NOMO-1 treated with DMSO at 0.1 percent for 48 hours (cell line): Measurements from ENCODE around the gene ADGRE3.

ENCODE experiments used
- DNase-seq: peaks from one replicate; lab custom pipeline; 2025; ENCODE audit not compliant: unreplicated experiment; lab: John Stamatoyannopoulos, UW

ADGRE3 gene, protein sequence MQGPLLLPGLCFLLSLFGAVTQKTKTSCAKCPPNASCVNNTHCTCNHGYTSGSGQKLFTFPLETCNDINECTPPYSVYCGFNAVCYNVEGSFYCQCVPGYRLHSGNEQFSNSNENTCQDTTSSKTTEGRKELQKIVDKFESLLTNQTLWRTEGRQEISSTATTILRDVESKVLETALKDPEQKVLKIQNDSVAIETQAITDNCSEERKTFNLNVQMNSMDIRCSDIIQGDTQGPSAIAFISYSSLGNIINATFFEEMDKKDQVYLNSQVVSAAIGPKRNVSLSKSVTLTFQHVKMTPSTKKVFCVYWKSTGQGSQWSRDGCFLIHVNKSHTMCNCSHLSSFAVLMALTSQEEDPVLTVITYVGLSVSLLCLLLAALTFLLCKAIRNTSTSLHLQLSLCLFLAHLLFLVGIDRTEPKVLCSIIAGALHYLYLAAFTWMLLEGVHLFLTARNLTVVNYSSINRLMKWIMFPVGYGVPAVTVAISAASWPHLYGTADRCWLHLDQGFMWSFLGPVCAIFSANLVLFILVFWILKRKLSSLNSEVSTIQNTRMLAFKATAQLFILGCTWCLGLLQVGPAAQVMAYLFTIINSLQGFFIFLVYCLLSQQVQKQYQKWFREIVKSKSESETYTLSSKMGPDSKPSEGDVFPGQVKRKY

DNA sequence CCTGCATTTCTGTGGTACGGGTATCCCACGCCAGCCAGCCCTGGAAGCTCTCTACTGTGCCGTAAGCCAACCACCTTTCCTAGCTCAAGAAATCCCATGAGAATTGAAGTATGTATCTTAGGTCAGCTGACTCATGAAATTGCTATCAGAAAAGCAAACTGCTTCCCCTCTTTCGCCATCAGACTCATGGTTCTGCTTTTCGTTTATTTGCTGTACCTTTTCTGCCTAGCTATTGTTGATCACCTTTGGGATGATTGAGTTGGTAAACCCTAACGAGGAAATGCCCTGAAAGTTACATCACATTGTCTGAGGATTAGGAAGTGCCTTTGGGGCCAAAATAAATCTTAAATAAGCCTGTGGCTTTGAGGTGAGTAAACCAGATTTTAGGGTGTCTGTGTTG, at the start of gene ADGRE3:
ADGRE3 (minus strand) TSS at position 81 of the 400 bp plus-strand sequence; CDS start at position 7, 74 bp downstream.
- peak; percentile 91 for DNase-seq

DNA sequence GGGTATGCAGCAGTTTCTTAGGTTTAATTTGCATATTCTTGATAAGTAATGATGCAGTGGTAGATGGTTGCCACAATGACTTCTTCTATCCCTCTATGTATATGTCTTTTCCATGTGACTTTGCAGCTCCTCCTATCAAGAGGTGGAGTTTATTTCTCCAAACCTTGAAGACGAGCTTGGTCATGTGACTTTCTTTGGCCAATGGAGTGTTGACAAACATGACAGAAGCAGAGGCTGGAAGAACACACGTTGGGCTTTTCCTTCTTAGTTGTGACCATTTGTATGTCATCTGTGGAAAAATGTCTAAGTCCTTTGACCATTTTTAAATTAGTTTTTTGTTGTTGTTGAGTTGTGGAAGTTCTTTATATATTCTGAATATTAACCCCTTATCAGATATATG, 47.5 kb upstream of the ADGRE3 start:
- no peak for DNase-seq

DNA sequence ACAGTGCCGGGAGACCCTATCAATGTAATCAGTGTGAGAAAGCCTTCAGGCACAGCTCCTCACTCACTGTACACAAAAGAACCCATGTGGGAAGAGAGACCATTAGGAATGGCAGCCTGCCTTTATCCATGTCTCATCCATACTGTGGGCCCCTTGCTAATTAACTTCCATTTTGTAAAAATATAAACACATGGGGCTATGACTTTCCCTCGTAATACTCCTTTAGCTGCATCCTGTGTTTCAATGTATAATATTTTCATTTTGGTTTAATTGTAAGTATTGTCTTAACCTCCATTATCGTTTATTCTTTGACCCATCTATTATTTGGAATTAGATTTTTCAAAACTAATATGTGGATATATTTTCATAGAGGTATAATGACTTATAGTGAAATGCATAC, 44.5 kb upstream of the ADGRE3 start:
- no peak for DNase-seq

DNA sequence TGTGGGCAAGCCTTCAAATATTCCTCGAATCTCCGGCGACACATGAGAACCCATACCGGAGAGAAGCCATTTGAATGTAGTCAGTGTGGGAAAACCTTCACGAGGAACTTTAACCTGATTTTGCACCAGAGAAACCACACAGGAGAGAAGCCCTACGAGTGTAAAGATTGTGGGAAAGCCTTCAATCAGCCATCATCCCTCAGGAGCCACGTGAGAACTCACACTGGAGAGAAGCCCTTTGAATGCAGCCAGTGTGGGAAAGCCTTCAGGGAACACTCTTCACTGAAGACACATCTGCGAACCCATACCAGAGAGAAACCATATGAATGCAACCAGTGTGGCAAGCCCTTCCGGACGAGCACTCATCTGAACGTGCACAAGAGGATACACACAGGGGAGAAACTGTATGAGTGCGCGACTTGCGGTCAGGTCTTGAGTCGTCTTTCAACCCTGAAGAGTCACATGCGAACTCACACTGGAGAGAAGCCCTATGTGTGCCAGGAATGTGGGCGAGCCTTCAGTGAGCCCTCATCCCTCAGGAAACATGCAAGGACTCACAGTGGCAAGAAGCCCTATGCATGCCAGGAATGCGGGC, 44.0 kb upstream of the ADGRE3 start:
- DNase-seq = no peak

DNA sequence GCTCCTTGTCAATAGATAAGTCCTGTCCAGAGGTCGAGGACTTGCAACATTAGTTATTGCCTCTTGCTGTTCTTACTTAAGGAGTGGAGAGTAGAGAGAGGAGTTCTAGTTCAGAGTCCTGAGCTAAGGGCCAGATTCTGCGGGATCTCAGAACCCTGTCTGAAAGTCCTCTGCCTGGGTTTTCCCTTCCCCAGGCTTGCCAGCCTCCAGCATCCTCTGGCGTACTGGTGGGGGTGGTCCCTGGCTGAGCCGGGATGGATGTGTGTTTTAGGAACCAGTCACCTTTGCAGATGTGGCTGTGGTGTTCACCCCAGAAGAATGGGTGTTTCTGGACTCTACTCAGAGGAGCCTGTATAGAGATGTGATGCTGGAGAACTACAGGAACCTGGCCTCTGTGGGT, 41.2 kb upstream of the ADGRE3 start:
- no peak for DNase-seq

DNA sequence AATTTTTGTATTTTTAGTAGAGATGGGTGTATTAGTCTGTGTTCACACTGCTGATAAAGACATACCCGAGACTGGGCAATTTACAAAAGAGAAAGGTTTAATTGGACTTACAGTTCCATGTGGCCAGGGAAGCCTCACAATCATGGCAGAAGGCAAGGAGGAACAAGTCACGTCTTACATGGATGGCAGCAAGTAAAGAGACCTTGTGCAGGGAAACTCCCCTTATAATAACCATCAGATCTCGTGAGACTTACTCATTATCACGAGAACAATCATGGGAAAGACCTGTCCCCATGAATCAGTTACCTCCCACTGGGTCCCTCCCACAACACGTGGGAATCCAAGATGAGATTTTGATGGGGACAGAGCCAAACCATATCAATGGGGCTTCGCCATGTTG, 29.8 kb upstream of the ADGRE3 start:
- no peak for DNase-seq

DNA sequence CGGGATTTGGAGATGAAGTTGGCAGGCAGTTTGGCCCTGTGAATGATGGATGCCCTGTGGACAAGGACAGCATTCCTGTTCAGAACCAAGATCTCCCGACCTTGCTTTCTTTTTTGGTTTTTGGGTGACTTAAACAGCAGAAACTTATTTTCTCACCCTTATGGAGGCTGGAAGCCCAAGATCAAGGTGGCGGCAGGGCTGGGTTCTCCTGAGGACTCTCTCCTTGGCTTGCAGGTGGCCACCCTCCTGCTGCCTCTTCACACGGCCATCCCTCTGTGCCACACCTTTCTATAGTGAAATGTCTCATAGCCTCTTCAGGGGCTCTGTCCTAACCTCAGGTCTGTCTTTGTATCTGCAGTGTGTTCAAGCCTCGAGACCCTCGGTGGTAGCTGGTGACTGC, 29.2 kb upstream of the ADGRE3 start:
- no peak for DNase-seq

DNA sequence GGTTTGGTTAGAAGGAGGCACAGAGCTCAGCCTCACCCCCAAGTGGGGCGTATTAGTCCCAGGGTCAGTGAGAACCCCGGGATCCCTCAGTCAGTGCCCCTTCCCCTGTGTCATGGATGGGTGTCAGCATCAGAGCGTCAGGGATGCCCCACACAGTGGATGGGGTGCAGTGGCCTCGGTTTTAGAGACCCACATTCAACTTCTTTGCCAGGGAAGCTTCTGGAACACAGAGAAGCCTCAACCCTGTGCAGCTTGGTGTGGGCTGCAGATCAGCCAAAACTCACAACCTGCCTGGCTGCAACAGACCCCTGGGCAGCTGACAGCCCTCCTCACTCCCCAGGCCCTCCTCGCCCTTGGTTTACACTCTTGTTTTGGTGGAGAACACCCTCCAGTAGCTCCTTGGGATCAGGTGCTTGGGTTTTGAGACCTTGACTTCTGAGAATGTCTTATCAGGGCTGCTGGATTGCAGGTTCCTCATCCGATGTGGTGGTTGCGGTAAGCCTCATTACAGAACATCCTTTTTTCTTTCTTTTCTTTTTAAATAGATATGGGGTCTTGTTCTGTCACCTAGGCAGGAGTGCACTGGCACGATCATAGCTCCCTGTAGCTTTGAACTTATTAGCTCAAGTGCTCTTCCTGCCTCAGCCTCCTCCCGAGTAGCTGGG, 26.2 kb upstream of the ADGRE3 start:
- no peak for DNase-seq

DNA sequence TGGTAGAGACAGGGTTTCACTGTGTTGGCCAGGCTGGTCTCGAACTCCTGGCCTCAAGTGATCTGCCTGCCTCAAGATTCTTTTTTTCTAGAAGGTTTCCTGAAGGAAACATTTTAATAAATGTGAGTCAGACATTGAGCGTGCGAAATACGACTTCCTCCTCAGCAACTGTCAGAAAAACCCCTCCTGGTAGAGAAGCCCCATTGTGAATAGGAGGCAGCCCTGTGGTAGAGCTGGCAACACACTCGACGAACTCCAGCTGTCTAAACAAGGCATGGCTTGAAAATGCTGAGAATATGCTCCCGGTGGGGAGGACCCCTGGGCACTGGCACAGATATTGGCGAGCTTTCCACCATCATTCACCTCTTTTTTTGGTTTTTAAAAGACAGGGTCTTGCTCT, 25.0 kb upstream of the ADGRE3 start:
- DNase-seq = peak; percentile 7

DNA sequence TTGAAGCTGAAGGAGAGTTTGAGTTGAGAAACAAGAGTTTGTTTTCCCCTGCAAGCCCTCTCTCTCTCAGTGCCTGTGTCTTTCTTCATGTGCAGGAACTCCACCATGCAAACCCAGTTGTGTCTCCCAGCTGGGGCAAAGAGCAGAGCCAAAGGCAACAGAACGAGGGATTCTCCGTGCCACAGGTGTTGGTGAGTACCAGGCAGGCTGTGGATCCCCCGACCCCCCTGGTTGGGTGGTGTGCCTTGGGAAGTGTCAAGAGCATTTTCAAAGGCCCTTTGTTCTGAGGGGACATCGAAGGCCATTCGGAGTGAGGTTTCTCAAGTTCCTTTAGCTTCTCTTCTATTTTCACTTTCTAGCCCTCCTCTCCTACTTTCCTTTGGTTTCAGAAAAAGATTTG, 20.8 kb upstream of the ADGRE3 start:
- DNase-seq = no peak

DNA sequence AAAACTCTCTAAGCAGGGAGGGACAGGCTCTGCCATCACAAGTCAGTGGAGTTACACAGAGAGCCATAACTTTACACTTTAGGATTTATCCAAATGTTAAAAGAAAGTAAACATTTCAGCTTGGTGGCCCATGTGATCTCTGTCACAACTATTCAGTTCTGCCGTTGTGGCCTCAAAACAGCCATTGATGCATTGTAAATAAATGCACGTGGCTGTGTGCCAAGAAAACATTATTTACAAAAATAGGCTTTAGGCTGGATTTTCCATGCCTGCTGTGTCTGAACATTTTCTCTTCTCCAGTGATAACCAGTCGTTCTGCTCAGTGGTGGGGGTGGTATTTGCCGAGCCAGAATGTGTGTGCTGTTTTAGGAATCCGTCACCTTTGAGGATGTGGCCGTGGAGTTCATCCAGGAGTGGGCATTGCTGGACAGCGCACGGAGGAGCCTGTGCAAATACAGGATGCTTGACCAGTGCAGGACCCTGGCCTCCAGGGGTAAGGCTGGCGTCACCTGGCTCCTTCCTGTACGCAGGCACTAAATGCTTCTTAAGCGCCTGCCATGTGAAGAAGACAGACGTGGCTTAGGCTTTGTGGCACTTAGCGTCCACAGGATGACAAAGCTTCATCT, 20.1 kb upstream of the ADGRE3 start:
- DNase-seq = no peak

DNA sequence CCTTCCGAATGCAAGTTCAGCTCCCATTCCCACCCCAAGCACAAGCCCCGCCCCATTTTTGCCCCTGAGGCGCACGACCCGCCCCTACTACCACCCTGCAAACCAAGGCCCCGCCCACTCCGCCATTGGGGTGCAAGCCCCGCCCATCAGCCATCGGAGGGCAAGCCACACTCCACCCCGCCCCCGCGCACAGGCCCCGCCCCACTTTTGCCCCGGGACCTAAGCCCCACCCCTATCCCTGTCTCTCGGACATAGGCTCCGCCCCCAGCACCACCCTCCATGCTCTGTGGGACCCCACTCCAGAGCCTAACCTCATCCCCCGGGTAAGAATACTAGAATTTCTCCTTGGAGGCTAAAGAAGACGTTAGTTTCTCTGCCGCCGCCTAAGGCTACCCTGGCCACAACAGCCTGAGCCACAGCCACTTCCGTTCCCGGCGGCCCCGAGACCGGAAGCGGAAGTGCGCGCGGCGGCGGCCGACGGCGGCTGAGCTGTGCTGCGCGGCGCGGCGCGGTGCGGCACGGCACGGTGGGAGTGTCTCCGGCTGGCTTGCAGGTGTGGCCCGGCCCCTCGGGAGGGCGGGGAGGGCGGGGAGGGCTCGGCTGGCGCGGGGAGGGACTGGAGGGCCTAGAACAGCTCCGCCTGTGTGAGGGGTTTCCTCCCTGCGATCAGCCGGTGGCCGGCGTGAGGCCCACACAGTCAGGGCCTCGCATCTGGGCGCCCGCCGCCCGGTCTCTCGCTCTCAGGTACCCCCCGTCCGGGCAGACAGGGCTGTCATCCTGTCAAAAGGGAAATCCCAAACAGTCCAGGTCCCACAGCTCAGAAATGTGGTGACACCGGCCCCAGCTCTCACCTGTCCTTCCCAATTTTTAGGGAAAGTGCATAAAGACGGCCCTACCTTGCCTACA, 15.2 kb upstream of the ADGRE3 start, which contains the start of gene ZNF333:
ZNF333 (plus strand) TSS at position 451 of the 906 bp plus-strand sequence. CDS start 3,444 bp downstream, outside the sequence.
- peak; percentile 89 for DNase-seq

DNA sequence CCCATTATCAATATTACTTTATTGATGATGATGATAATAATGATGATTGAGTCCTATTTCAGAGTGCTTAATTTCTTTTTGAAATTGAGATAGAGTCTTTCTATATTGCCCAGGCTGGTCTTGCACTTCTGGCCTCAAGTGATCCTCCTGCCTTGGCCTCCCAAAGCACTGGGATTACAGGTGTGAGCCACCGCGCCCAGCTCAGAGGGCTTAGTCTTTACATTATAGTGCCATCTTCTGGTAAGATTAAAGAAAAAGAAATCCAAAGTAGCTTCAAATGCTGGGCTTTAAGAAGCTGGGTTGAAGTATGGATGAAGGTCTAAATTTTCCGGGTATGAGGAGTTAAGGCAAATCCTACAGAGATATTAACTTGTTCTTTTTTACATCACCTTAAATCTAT, 11.8 kb upstream of the ADGRE3 start:
- peak; percentile 32 for DNase-seq

DNA sequence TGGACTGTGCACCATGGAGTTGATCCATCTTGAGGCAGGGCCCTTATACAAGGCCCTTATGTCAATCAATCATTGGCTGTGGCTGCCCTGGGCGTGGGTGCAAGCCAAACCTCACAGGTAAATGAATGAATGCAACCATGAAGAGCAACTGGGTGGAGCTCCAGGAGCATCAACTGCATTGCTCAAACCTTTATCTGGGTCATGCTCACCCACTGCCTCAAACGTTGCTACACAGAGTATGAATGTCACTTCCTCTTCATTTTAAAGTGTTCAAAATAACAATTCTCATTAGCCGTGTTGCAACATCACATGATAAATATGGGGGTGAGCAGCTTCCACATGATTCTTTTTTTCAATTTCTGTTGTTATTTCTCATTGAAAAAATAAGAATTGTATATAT, 8.8 kb upstream of the ADGRE3 start:
- peak; percentile 96 for DNase-seq

DNA sequence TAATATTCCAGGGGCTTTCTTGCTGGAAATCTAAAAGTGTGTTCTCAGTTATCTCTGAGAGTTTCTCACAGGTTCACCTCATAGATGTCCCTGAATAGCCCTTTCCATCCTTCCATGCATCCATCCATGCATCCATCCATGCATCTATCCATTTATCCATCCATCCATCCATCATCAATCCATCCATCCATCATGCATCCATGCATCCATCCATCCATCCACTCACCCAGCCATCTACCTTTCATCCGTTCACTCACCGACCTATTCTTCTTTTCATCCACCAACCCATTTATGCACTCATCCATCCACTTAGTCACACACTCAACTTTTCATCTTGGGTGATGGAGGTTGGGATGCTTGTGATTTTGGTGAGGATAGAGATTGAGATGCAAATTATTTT, 7.4 kb upstream of the ADGRE3 start:
- no peak for DNase-seq

DNA sequence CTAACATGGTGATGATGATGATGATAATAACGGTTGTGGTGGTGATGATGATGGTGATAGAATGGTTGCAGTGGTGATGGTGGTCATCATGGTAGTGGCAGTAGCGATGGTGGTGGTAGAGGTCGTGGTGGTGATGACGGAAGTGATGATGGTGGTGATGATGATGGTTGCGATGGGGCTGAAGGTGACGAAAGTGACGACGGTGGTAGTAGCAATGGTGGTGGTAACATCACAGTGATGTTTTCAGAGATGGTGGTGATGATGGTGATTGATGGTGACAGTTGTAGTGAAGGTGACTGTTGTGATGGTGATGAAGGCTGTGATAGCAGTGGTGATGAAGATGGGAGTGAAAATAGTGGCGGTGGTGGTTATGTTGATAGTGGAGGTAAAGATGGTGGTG, 3.6 kb upstream of the ADGRE3 start:
- no peak for DNase-seq

DNA sequence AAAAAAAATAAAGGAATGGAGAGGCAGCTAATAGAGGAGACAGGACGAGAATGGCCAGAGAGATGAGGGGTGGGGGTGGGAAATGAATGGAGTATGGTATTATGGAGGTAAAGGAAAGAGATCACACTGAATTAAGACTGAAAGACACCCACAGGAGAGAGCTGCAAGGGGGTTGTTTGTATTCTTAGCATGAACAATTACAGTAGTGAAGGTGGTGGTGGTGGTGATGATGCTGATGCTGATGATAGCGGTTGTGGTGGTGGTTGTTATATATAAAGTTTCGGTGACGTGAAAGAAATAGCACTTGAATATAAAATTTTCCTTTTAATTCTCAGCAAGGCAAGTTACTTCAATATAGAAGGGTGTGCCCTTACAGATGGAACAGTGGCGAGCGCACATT, 2.8 kb upstream of the ADGRE3 start:
- no peak for DNase-seq

DNA sequence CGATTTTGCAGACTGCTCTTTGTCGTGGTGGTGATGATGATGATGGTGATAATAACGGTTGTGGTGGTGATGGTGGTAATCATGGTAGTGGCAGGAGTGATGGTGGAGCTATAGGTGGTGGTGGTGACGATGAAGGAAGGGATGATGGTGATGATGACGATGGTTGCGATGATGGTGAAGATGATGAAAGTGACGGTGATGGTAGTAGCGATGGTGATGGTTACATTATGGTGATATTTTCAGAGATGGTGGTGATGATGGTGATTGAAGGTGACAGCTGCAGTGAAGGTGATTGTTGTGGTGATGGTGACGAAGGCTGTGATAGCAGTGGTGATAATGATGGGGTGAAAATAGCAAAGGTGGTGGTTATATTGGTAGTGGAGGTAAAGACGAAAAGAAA, 2.1 kb upstream of the ADGRE3 start:
- DNase-seq = no peak

DNA sequence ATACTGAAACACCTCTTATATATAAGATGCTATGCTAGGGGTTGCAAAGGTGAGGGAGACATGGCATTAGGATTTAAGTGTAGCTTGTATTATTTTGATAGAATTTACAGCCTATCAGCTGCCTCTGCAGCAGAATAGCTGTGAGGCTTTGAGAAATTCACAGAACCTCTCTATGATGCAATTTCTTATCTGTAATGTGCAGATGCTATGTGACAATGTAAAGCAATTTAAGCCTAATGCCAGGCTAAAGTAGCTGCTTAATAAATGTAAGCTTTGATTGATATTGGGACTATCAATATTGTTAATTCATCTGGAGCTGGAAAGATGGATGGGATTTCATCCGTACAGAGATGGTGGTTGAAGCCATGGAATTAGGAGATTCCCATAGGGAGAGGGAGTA, 1.6 kb downstream of the ADGRE3 start:
- peak; percentile 26 for DNase-seq
